Kidney tubule cell (primary cell): ENCODE data around the gene IPO9.
A peak's percentile ranks its signal among the peaks of the same experiment; 100 is the strongest.

Experiments
- DNase-seq: peaks from one replicate; pipeline ENCODE4 v3.0.0-alpha.2; 2018; ENCODE audit warnings: low spot score

IPO9 gene

GRCh38 chr1:201828820-201829774, at the start of gene IPO9:
Gene IPO9, plus strand, starts transcription at chr1:201829157. Its CDS starts 53 bp downstream, at chr1:201829210.
- DNase-seq: peak; percentile 92

DNA sequence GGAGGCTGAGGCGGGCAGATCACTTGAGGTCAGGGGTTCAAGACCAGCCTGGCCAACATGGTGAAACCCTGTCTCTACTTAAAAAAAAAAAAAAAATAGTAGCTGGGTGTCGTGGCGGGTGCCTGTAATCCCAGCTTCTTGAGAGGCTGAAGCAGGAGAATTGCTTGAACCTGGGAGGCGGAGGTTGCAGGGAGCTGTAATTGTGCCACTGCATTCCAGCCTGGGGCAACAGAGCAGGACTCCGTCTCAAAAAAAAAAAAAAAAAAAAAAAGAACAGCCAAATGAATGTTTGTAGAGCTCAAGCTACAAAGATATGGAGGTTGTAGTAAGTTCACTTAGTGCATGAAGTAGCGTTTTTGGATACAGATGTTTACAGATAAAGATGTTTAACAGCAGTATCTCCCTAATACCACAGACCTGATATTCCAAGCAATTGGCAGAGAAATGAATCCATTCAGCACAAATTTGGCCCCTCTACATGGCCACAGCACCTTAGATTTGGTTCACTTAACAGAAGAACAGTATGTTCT, 49.5 kb upstream of the IPO9 start:
- DNase-seq: no peak

DNA sequence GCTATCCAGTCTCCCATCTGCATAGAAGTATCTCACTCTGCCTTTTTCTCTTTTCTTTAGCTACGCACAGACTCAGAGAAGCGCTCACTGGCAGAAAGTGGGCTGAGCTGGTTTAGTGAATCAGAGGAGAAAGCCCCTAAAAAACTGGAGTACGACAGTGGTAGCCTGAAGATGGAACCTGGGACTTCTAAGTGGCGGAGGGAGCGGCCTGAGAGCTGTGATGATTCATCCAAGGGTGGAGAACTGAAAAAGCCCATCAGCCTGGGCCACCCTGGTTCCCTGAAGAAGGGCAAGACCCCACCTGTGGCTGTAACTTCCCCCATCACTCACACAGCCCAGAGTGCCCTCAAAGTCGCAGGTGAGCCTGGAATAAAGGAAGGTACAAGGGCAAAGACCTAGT, 48.0 kb upstream of the IPO9 start:
- DNase-seq: no peak

GRCh38 chr1:201781437-201781836, 47.5 kb upstream of the IPO9 start:
- peak; percentile 18 for DNase-seq

- no peak for DNase-seq
These were observed 46.6 kb upstream of the IPO9 start for GRCh38 chr1:201782353-201782752.

DNA sequence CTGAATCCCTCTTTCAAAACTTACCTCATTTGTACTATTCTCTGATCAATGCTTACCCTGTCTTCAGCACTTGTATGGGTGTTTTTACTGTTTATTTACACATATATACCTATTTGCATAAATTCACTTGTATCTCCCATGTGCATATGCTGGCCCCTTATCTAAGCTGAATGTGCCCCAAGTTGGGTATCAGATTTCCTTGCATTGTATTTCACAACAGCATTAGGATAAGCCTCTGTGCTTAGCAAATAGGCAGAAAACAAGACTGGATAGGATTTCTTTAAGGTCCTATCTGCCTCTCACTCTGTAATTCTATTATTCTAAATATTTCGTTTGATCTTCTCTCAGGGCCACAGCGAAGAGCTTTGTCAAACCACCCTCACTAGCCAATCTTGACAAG, 45.9 kb upstream of the IPO9 start:
- no peak for DNase-seq

DNA sequence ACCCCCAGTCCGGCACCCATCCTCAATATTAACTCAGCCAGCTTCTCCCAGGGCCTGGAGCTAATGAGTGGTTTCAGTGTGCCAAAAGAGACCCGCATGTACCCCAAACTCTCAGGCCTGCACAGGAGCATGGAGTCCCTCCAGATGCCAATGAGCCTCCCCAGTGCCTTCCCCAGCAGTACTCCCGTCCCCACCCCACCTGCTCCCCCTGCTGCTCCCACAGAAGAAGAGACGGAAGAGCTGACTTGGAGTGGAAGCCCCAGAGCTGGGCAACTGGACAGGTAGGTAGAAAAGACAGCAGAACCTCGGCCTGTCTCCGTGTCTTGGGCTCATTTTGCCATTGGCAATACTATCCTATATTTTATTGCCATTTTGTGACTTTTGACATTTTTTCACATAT, 45.4 kb upstream of the IPO9 start:
- DNase-seq: no peak

GRCh38 chr1:201785291-201785690, 43.7 kb upstream of the IPO9 start:
- no peak for DNase-seq

DNA sequence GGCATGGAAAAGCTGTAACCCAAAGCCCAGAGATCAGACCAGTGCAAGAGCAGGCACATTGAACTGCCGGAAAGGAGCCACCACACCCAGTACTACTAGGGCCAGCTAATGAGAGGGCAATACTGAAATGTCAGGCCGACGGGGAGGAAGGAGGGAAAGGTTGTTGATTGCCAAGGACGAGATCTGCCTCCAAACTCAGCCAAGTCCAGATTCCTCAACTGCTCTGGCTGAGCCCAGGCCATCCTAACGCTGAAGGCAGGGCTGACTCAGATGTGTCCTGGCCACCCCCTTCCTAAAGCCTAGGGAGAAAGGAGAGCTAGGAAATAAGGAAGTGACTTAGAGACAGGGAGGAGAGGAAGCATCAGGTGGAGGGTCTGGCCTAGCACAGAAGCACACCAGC, 42.1 kb upstream of the IPO9 start:
- DNase-seq: no peak

DNA sequence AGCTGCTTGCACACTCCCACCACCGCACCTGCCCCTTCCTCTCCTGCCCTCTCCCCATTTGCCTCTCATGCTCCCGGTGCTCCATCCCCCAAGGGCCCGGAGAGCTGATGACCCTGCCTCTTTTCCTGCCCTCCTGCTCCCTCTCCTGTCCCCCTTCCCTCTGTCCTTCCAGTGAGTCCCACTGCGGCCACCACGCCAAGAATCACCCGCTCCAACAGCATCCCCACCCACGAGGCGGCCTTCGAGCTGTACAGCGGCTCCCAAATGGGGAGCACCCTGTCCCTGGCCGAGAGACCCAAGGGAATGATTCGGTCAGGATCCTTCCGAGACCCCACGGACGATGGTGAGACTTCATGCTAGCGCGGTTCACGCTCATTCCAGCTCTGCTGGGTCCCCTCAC, 40.7 kb upstream of the IPO9 start:
- no peak for DNase-seq

DNA sequence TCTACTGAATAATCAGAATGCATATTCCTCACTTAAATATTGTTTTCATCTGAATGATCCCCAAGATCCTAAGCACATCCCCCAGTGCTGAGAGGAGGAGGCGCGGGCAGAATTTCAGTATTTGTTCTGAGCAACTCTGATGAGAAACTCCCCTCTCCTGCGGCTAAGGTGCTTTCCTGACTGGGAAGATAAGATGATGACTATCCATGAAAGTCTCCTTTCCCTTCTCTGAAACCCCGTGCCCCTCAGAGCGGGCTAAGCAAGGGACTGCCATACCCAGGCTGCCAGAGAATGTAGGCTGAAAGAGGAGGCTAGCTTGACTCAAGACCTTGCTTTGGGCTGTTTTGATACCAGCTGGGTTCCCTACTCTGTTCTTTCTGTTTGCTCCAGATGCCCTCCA, 39.7 kb upstream of the IPO9 start:
- no peak for DNase-seq

GRCh38 chr1:201790261-201790660, 38.7 kb upstream of the IPO9 start:
- DNase-seq: peak; percentile 50

DNA sequence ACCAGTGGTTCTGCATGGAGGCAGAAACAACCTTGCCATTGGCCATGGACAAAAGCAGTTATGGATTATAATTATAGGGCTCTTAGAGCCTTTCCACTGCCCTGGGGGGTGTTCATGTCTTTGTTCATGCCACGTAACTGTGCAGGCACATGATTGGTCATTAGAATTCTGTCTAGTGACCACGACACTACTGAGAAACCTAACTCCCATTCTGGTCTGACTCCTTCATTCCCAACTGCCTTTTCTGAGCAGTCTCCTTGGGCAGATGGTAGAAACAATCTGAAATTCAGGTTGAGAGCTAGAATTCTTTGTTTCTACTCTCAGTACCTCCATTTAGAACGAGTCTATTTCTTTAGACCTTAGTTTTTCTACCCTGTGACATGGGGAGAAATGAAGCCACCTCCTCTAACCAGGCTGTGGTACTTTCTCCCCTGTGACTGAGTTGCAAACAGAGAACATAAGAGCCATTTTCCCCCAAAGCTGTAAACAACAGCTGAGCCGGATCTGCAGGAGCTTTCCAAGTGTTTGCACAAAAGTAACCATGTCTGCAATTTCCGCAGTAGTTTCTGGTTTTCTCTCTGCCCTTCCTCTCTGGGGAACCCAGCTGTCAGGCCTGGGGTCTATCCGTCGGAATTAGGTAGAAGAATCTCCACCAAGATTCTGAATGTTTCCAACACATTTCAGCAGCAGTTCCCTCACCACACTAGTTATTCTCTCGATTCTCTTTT, 37.7 kb upstream of the IPO9 start:
- no peak for DNase-seq

GRCh38 chr1:201791779-201792173, 37.2 kb upstream of the IPO9 start:
- peak; percentile 39 for DNase-seq

DNA sequence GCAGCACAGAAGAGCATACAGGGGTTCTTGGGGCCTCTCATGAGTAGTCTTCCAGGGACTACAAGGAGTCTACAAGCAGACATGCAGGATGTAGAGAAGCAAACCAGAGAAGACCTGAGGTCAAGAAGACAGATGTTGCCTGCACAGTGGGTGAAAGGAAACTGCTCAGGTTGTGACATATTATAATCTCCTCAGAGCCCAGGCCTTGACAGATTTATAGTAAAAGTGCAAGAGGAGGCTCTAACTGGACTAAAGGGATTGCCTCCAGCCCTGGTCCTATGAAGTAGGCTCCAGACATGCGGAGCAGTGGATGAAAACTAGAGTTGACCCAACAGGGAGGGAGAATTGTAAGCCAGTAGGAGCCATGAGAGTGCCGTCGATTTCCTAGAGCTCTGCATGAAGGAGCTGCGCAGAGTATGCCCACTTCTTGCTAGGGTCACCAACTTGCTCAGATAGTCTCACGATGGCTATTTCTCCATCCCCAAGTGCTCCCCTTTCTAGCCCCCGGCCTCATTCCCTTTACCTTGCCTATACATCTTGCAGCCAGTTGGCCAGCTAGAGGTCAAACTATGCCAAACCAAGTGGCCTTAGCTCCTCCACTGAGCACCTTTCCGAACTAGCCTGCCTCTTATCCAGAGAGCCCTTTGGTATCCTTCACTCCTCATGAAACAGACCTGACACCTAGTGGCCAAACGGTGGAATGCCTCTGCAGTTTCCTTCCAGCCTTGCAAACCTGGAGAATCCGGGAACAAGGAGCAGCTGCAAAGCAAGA, 36.2 kb upstream of the IPO9 start:
- DNase-seq: peak; percentile 85

DNA sequence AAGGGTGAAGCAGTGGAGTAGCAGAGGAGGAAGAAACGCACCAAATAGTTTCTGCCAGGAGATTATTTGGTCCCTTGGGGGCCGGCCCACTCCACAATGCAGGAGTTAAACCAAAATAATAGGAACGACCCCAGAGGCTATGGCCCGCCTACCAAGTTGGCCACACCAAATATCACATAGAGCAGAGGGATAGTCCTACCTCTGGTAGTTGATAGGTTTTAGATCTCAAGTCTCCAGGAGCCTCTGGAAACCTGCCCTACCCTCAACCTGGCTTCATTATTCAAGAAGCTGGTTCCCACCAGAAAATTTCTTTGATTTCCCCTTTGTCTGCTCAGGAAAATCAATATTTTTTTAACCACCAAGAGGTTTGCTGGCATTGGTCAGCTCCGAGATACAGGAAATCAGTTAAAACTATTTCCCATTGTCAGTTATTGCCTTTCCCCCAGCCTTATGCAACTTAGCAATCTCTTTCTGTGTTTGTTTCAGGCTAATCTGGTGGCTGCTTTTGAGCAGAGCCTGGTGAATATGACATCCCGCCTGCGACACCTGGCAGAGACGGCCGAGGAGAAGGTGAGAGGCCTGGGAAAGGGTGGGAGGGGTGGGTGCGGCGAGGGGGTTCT, 35.5 kb upstream of the IPO9 start:
- DNase-seq: no peak

GRCh38 chr1:201795066-201795465, 33.9 kb upstream of the IPO9 start:
- peak; percentile 11 for DNase-seq

DNA sequence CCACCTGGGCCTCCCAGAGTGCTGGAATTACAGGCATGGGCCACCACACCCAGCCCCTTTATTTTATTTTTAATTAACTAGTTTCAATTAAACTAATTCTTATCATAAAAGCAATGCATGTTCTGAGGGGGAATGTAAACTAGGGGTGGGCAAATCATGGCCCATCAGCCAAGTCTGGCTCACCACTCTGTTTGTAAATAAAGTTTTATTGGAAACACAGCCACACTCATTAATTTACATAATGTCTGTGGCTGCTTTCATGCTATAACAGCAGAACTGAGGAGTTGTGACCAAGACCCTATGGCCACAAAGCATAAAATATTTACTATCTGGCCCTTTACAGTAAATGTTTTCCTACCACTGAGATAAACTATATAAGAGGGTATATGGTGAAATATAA, 28.7 kb upstream of the IPO9 start:
- no peak for DNase-seq

DNA sequence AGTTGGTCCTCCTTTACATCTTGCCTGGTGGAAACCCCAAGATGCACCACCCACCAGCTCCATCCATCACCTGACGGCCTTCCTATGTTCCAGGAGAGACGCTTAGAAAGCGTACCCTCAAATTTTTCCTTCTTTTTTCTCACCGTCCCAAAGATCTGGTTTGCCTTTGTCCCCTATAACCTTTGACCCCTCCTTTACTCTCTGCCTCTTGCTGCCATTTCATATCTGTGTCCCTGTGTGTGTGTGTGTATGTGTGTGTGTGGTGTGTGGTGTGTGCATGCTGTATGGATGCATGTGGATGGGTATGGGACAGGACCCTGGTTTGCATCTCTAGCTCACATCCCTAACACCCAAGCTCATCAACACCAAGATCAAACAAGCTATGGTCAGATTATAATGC, 22.2 kb upstream of the IPO9 start:
- DNase-seq: no peak

DNA sequence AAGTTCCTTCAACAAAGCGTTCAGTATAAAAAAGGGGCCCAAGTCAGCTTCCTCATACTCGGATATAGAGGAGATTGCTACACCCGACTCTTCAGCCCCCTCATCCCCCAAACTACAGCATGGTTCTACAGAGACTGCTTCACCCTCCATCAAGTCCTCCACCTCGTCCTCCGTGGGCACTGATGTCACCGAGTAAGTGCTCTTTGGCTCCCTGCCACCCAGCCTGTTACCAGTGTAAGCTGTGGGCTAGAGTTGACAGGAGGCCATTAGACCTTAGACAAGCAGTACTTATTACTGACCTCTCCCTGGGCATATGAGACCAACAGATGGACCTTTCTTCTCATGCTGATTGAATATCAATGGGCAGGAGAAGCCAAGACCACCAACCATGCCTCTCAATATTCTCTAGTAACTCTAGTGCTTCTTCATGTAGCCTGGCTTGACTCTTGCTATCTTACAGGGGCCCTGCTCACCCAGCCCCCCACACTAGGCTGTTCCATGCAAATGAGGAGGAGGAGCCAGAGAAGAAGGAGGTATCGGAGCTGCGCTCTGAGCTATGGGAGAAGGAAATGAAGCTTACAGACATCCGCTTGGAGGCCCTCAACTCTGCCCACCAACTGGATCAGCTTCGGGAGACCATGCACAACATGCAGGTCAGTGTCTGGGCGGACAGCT, 20.9 kb upstream of the IPO9 start:
- no peak for DNase-seq

DNA sequence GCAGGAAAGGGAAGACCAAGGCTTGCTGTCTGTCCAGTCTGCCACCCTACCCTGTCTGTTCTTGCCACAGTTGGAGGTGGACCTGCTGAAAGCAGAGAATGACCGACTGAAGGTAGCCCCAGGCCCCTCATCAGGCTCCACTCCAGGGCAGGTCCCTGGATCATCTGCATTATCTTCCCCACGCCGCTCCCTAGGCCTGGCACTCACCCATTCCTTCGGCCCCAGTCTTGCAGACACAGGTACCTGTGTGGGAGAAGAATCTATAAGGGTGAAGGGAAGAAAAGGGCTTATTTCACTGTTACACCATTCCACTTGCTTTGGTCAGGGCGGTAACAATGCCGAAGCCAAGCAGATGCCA, 20.3 kb upstream of the IPO9 start:
- no peak for DNase-seq
